ENCODE results near the gene USP46. TPM values are rescaled to one million over a fixed set of nuclear protein-coding genes. Genes with fewer than 3 reads are reported as not detected.

USP46 gene
- total RNA-seq, 2 experiments from 2014 or later, result 6.1 TPM

- H3K4me1 Mint-ChIP-seq, result peaks cover 13% of the 10 kb centered on the region
- H3K36me3 Mint-ChIP-seq, result peaks cover 16% of the 10 kb centered on the region
- H3K27me3 Mint-ChIP-seq, result peaks cover 58% of the 10 kb centered on the region
- no peaks in the 10 kb centered on the region for H3K9me3 Mint-ChIP-seq
- DNase-seq, result no peak
- H3K27ac Mint-ChIP-seq, result no peak overlapping the region
- no peak overlapping the region for H3K4me3 Mint-ChIP-seq
These were observed 5.4 kb upstream of the USP46 start for GRCh38 chr4:52664479-52664878.

- DNase-seq, result no peak
- Mint-ChIP-seq H3K9me3 (no peaks in the 10 kb centered on the region), H3K27me3 (peaks cover 55% of the 10 kb centered on the region), H3K27ac (no peak overlapping the region), H3K4me1 (peaks cover 15% of the 10 kb centered on the region), H3K36me3 (peaks cover 16% of the 10 kb centered on the region), H3K4me3 (no peak overlapping the region)
These were observed 3.0 kb upstream of the USP46 start for GRCh38 chr4:52661966-52662690.

- Mint-ChIP-seq H3K36me3 (peaks cover 16% of the 10 kb centered on the region), H3K9me3 (no peaks in the 10 kb centered on the region), H3K4me3 (peak overlapping the region; percentile 42), H3K27me3 (peaks cover 46% of the 10 kb centered on the region), H3K27ac (no peak overlapping the region), H3K4me1 (peaks cover 15% of the 10 kb centered on the region)
- DNase-seq, result no peak
These were observed 1.5 kb upstream of the USP46 start for GRCh38 chr4:52660643-52661042.

- DNase-seq, result no peak
- H3K4me3 Mint-ChIP-seq, result peak overlapping the region; percentile 70
- H3K36me3 Mint-ChIP-seq, result peaks cover 16% of the 10 kb centered on the region
- H3K27ac Mint-ChIP-seq, result peak overlapping the region; percentile 21
- peaks cover 38% of the 10 kb centered on the region for H3K27me3 Mint-ChIP-seq
- peaks cover 15% of the 10 kb centered on the region for H3K4me1 Mint-ChIP-seq
- H3K9me3 Mint-ChIP-seq, result no peaks in the 10 kb centered on the region
These were observed 691 bp upstream of the USP46 start for GRCh38 chr4:52659722-52660261.

- peak overlapping the region; percentile 58 for H3K4me3 Mint-ChIP-seq
- no peak overlapping the region for H3K27ac Mint-ChIP-seq
- H3K36me3 Mint-ChIP-seq, result peaks cover 16% of the 10 kb centered on the region
- DNase-seq, result no peak
- peaks cover 15% of the 10 kb centered on the region for H3K4me1 Mint-ChIP-seq
- H3K9me3 Mint-ChIP-seq, result no peaks in the 10 kb centered on the region
- peaks cover 34% of the 10 kb centered on the region for H3K27me3 Mint-ChIP-seq
These were observed 480 bp downstream of the USP46 start for GRCh38 chr4:52658641-52659000.

- H3K4me1 Mint-ChIP-seq, result peaks cover 15% of the 10 kb centered on the region
- peaks cover 34% of the 10 kb centered on the region for H3K27me3 Mint-ChIP-seq
- peaks cover 18% of the 10 kb centered on the region for H3K36me3 Mint-ChIP-seq
- H3K4me3 Mint-ChIP-seq, result peak overlapping the region; percentile 58
- DNase-seq, result no peak
- no peak overlapping the region for H3K27ac Mint-ChIP-seq
- H3K9me3 Mint-ChIP-seq, result no peaks in the 10 kb centered on the region
These were observed 1.2 kb downstream of the USP46 start for GRCh38 chr4:52657618-52658501.

- Mint-ChIP-seq H3K4me3 (peak overlapping the region; percentile 12), H3K4me1 (peaks cover 15% of the 10 kb centered on the region), H3K9me3 (no peaks in the 10 kb centered on the region), H3K27ac (no peak overlapping the region), H3K27me3 (peaks cover 30% of the 10 kb centered on the region), H3K36me3 (peaks cover 17% of the 10 kb centered on the region)
- no peak for DNase-seq
These were observed 1.8 kb downstream of the USP46 start for GRCh38 chr4:52657292-52657617.

GRCh38 chr4:52655506-52655905 lies 3.6 kb downstream of the USP46 start:
- Mint-ChIP-seq H3K27ac (no peak overlapping the region), H3K4me1 (peaks cover 9% of the 10 kb centered on the region), H3K27me3 (peaks cover 16% of the 10 kb centered on the region), H3K9me3 (no peaks in the 10 kb centered on the region), H3K36me3 (peaks cover 6% of the 10 kb centered on the region), H3K4me3 (no peak overlapping the region)
- DNase-seq, result no peak

GRCh38 chr4:52651996-52652672 lies 7.0 kb downstream of the USP46 start:
- Mint-ChIP-seq H3K4me1 (peaks cover 6% of the 10 kb centered on the region), H3K9me3 (no peaks in the 10 kb centered on the region), H3K27me3 (no peaks in the 10 kb centered on the region), H3K36me3 (peaks cover 6% of the 10 kb centered on the region), H3K4me3 (no peak overlapping the region), H3K27ac (no peak overlapping the region)
- no peak for DNase-seq

GRCh38 chr4:52648836-52649235 lies 10.3 kb downstream of the USP46 start:
- no peak overlapping the region for H3K27ac Mint-ChIP-seq
- no peaks in the 10 kb centered on the region for H3K9me3 Mint-ChIP-seq
- no peak overlapping the region for H3K4me3 Mint-ChIP-seq
- peaks cover 6% of the 10 kb centered on the region for H3K36me3 Mint-ChIP-seq
- peaks cover 6% of the 10 kb centered on the region for H3K4me1 Mint-ChIP-seq
- H3K27me3 Mint-ChIP-seq, result no peaks in the 10 kb centered on the region
- DNase-seq, result no peak

- no peak overlapping the region for H3K27ac Mint-ChIP-seq
- peaks cover 10% of the 10 kb centered on the region for H3K4me1 Mint-ChIP-seq
These were observed 12.4 kb downstream of the USP46 start for GRCh38 chr4:52646741-52647140.

GRCh38 chr4:52646096-52646495 lies 13.0 kb downstream of the USP46 start:
- H3K27me3 Mint-ChIP-seq, result no peaks in the 10 kb centered on the region
- DNase-seq, result no peak
- H3K27ac Mint-ChIP-seq, result no peak overlapping the region
- no peak overlapping the region for H3K4me3 Mint-ChIP-seq
- H3K9me3 Mint-ChIP-seq, result no peaks in the 10 kb centered on the region
- H3K36me3 Mint-ChIP-seq, result peaks cover 2% of the 10 kb centered on the region
- peaks cover 15% of the 10 kb centered on the region for H3K4me1 Mint-ChIP-seq

More at GRCh38 chr4:52646741-52647140, 12.4 kb downstream of the USP46 start:
- Mint-ChIP-seq H3K36me3 (peaks cover 2% of the 10 kb centered on the region), H3K9me3 (no peaks in the 10 kb centered on the region), H3K27me3 (no peaks in the 10 kb centered on the region), H3K4me3 (no peak overlapping the region)
- no peak for DNase-seq

GRCh38 chr4:52645300-52645699 lies 13.8 kb downstream of the USP46 start:
- Mint-ChIP-seq H3K27ac (no peak overlapping the region), H3K4me1 (peaks cover 15% of the 10 kb centered on the region), H3K36me3 (peaks cover 2% of the 10 kb centered on the region), H3K4me3 (no peak overlapping the region), H3K27me3 (no peaks in the 10 kb centered on the region), H3K9me3 (no peaks in the 10 kb centered on the region)
- DNase-seq, result no peak

- Mint-ChIP-seq H3K4me3 (no peak overlapping the region), H3K9me3 (no peaks in the 10 kb centered on the region), H3K4me1 (peaks cover 13% of the 10 kb centered on the region), H3K27me3 (no peaks in the 10 kb centered on the region), H3K27ac (no peak overlapping the region), H3K36me3 (no peaks in the 10 kb centered on the region)
- no peak for DNase-seq
These were observed 15.3 kb downstream of the USP46 start for GRCh38 chr4:52643785-52644244.

GRCh38 chr4:52643190-52643589 lies 15.9 kb downstream of the USP46 start:
- no peak overlapping the region for H3K27ac Mint-ChIP-seq
- H3K9me3 Mint-ChIP-seq, result no peaks in the 10 kb centered on the region
- H3K4me1 Mint-ChIP-seq, result peaks cover 13% of the 10 kb centered on the region
- no peaks in the 10 kb centered on the region for H3K27me3 Mint-ChIP-seq
- no peak for DNase-seq
- no peaks in the 10 kb centered on the region for H3K36me3 Mint-ChIP-seq
- no peak overlapping the region for H3K4me3 Mint-ChIP-seq

Data from activated naive CD8-positive, alpha-beta T cell treated with anti-CD3 and anti-CD28 coated beads for 36 hours (primary cell).